Erythroblast (primary cell): ENCODE results near the gene TBX18.

Experiments used
- GATA1 ChIP-seq: IDR thresholded peaks from 2 replicates; pipeline ENCODE4 v1.6.1; 2011; ENCODE audit warnings: low read depth, mild to moderate bottlenecking, control low read depth, low read length, moderate library complexity
- POLR2A ChIP-seq: IDR thresholded peaks from 2 replicates; pipeline ENCODE4 v1.6.1; 2011; ENCODE audit warnings: mild to moderate bottlenecking, low read length

DNA sequence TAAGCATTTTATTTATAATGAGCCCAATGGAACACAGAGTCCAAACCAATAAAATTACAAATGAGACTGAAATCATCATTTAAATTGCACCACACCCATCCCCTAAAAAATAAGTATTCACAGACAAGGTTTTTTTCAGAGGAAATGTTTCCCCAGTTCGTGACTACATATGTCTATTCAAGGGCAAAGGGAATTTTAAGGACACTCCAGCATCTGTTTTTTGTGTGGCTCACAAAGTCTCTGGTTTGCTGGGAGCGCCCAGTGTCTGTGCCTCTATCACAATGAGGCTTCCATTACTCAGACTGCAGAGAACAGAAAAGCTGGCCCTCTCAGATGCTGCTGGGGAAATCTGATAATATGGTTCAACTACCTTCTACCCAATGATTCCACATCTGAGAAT lies 16.0 kb downstream of the TBX18 start:
- TF ChIP-seq POLR2A (no peak), GATA1 (no peak)
